HG03159 (cell line): ENCODE data around the gene OPA3.

ENCODE experiments used
- ATAC-seq: cut with Tn5 transposase; IDR thresholded peaks from one replicate; pipeline ENCODE4 v1.9.1; 2021; ENCODE audit warnings: mild to moderate bottlenecking, moderate library complexity; ENCODE audit not compliant: unreplicated experiment

OPA3 gene

DNA sequence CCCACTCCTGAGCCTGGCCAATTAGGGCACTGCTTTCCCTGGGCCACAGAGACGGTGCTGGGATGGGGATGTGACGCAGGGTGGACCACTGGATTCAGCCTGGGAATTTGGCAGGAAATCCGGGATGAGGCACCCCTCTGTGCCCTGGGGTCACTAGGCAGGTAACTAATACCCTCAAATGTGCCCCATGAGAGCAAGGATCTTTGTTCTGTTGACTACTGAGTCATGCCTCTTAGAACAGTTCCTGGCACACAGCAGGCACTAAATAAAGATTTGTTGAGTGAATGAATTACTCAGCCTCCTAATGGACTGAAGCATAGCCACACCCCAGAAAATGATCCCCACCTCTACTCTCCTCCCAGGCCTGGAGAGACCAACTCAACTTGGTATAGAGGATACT lies 15.9 kb downstream of the OPA3 start:
- ATAC-seq, result no peak

DNA sequence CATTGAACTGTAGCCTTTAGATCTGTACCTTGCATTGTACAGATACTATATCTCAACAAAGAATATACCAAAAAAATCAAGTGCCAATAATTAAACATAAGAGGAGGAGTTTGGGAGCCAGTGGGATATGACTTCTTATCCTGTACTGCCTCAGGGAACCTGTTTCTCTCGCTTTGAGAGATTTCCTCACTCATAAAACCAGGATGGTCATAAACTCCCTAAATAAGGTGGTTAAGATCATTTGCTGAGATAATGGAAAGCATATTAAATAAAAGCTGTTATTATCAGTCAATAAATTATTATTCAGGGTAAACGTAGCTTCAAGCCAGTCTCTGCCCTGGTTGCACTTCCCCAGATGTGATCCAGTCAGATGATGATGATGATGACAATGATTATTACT lies 17.0 kb downstream of the OPA3 start:
- no peak for ATAC-seq

DNA sequence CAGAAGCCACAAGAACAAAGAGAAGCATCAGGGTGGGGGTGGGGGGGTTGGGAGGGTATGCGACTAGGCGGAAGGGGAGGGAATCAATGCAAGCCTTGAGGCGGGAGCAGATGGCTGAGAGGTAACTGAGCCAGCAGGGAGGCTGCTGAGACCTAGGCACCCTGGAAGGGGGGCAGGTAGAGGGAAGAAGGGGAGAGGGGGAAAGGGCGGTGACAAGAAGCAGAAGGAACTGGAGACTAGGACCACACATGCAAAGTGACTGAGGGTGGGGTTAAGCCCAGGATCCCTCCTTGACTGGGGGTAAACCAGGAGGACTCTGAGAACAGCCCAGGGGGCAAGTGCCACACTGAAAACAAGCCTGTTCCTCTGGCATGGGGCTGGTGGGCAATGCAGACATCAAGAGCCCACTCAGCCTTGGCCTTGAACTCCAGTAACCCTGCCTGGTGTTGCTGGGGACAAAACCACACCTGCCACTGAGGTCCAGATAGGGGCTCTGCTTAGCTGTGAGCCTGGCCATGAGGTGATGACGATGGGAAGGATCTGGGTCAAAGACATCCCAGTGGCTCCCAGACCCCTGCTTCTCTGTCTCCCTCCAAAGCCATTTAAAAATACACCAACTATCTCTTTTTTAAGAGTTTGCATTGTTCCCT lies 20.3 kb downstream of the OPA3 start:
- no peak for ATAC-seq

DNA sequence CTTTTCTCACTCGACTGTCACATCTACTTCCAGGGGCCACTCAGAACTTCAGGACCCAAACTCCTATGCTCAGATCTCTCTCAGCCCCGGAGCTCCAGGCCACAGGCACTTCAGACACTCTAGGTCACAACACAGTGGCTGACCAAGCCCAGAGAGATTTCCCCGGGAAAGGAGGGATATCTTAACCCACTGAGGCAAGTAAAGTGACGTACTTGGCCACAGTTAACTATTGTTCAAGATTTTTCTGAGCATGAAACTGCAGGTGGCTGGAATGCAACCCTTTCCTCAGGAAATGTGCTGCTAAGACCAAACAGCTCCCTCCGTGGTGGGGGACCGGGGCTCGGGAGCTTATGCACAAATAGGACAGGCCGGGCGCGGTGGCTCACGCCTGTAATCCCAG lies 23.9 kb downstream of the OPA3 start:
- ATAC-seq, result no peak

DNA sequence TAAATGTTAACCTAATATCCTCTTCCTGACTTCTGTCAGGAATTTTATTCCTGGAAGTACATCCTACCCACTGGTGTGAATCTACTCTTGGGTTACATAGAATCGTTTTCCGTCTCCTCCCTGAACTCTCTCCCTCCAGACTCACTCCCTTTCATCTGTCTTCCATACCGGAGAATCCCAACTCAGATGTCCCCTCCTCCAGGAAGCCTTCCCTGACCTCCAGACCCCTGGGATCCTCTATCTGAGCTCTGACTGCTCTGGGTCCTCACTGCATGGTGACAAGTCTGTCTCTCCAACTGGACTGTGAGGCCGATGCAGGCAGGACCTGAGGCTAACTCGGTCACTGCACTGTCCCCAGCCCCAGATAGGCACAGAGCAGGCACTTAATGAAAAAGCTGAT lies 24.6 kb downstream of the OPA3 start:
- ATAC-seq, result no peak

DNA sequence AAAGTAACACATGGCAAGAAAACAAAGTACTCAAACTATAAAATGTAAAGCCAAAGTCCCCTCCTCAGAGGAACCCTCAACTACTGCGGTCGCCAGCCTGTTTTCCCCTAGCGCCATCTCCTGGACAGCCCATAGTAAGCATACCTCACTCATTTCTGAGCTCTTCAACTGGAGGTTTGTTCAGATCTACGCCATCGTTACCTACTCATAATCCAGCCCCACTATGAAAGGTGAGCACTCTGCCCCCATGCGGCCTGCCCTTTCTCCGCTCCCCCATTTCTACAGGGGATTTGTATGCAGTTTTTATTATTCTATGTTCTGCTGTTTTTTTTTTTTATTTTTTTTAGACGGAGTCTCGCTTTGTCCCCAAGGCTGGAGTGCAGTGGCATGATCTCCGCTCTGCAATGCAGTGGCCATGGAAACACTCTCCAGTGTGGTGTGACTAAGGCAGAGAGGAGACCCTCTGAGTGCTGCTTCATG lies 26.2 kb downstream of the OPA3 start:
- peak; percentile 64 for ATAC-seq

DNA sequence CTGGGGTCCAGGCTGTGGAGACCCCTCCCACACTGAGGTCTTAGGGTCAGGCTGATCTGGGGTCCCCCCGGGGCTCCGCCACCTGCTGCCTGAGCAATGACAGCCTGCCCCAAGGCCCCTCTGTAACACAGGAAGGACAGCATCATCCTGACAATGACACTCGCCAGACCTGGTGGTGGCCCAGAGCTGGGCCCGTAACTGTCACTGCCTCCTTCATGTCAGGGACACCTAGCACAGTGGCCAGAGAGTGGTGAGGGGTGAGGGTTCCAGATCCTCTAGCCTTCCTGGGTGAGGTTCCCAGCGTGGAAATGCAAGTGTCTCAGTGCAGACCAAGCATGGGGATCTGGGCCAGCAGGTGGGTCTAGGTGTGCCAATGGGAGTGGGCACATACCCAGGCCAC lies 27.8 kb downstream of the OPA3 start:
- ATAC-seq, result no peak

DNA sequence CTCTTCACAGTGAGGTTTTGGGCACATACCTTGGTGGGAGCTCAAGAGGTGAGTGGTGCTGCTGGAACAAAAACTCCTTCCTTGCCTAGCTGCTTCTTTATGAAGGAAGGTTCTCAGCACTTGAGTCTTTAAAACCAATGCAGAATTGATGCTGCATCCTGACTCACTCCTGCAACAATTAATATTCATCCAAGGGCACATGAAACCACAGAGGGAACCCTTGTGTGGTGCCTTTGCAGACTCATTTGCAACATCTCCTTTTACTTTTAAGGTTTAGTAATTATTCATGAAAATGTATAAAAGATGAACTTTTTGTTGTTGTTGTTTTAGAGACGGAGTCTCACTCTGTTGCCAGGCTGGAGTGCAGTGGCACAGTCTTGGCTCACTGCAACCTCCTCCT lies 30.1 kb downstream of the OPA3 start:
- ATAC-seq, result no peak

DNA sequence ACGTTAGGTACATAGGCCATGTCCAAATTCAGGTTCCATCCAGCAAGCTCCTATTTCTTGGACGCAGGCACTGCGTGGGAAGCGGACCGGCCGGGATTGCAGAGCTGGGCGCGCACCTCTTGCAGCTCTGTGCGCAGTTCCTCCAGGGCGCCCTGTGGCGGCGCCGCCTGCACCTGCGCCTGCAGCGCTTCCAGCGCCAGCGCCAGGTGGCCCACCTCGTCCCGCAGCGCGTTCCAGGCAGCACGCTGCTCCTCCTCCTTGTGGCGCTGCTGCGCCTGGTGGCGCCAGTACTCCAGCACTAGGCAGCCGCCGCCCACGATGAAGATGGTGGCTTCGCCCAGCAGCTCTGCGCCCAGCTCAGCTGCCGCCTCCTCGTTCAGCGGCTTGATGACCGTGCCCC lies 31.1 kb downstream of the OPA3 start:
- no peak for ATAC-seq

DNA sequence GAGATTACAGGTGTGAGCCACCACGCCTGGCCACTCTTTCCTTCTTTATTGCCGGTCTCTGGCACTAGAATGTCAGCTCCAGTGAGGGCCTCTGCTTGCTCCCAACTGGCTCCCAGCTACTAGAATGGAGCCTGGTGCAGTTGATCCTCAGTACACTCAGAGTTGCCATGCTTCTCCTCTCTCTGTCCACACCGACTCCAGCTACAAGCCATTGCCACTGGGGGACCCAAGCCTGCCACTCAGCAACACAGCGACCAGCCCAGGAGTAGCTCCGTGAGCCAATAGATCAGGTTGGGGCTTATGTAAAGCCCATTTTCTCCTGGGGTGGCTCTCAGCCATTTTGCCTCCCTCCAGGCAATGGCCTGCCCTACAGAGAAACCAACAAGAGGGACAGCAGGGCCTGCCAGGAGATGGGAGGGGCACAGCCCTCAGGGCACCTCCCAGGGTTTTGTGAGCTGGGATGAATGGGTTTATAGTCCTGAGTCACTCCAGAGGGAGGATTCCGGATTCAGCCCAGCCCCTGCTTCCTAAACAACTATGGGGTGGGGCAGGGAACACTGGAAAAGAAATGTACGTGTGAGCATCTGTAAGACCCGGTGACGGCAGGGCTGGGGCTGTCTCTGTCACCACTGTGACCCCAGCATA lies 36.5 kb downstream of the OPA3 start:
- no peak for ATAC-seq

DNA sequence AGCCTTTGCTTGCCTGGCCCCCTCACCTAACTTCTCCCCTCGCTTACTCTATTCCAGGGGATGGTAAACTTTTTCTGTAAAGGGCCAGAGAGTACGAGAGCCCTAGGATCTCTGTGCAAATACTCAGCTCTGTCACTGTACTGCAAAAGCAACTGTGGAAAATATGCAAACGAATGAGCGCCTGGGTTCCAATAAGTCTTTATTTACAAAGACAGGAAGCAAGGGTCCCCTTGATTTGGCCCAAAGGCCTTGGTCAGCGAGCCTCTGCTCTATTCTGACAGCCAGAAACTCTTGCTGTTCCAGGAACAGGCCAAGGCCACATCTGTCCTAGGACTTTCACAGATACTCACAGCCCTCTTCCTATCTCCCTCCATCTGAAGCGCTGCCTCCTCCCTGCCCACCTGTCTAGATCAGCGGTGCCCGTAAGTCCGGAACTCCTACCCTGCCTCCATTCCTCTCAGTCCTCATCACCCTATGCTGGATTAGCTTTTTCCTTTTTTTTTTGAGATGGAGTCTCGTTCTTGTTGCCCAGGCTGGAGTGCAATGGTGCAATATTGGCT lies 37.3 kb downstream of the OPA3 start:
- no peak for ATAC-seq

DNA sequence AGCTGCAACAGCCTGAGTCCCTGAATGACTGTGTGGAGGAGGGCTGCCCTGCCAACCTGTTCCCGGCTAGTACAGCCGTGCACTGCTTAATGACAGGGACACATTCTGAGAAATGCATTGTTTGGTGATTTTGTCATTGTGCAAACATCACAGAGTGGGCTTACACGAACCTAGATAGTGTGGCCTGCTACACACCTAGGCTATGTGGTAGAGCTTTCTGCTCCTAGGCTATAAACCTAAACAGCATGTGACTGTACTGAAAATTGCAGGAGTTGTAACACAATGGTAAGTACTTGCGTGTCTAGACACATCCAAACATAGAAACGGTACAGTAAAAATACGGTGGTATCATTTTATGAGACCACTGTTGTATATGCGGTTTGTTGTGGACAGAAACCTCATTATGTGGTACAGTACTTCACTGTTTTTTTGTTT lies 42.4 kb downstream of the OPA3 start:
- ATAC-seq, result no peak

DNA sequence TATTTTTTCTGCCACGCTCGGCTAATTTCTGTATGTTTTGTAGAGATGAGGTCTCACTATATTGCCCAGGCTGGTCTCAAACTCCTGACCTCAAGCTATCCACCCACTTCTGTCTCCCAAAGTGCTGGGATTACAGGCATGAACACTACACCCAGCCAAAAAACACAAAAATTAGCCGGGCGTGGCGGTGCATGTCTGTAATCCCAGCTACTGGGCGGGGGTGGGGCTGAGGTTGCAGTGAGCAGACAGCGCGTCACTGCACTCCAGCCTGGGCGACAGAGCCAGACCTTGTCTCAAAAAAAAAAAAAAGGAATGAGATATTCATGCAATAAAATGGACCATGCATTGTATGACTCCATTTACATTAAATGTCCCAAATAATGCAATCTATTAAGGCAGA lies 45.1 kb downstream of the OPA3 start:
- no peak for ATAC-seq

DNA sequence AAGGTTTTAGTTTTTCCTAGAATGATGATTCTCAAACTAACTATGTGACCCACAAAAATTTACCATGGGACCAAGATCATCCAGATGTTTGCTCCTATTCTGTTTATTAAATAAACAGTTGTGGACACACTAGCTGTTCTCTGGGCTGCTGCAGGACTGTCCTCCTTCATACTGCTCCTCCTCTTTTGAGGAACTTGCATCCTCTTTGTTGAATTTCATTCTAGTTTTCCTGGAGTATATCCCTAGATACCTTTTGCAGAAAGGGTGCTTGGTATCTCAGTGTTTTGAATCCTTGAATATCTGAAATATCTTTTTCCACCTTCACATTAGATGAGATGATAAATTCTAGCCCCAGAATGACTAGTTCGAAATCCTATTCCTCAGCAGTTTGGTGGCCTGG lies 53.3 kb downstream of the OPA3 start:
- no peak for ATAC-seq

DNA sequence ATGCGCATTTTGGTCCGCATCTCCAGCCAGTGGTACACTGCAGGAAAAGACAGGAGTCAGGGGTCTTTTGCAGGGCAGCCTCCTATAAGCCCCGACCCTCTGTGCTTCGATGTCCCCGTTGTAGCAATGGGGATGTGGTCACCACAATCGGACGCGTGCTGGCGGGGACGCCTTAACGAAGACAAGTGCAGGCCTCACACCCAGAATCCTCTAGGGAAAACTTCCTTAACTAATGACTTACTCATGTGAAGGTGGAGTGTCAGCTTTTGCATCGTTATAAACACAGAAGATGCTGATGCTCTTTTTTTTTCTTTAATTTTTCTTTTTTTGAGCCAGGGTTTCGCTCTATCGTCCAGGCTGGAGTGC lies 55.2 kb downstream of the OPA3 start:
- ATAC-seq, result no peak

DNA sequence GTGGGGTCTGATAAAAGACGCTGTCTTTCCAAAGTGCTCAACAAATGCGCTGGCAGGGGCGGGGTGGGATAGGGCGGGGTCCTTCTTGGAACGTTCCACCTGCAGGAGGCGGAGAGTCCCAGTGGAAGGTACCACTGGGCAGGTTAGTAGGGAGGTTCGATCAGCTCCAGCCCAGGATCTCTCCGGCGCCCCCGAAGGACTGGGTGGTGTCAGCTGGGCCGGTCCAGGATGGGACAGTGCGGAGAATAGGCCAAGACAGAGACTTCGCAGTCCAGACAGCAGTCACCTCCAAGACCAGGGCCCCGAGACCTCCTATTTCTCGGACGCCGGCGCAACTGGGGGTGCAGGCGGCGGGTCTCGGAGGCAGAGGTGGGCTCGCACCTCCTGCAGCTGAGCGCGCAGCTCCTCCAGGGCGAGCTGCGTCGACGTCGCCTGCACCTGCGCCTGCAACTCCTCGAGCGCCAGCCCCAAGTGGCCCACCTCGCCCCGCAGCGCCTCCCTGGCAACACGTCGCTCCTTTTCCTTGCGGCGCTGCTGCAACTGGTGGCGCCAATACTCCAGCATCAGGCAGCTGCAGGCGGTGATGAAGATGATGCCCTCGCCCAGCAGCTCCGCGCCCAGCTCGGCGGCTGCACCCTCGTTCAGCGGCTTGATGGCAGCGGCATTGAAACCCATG lies 55.7 kb downstream of the OPA3 start:
- no peak for ATAC-seq

DNA sequence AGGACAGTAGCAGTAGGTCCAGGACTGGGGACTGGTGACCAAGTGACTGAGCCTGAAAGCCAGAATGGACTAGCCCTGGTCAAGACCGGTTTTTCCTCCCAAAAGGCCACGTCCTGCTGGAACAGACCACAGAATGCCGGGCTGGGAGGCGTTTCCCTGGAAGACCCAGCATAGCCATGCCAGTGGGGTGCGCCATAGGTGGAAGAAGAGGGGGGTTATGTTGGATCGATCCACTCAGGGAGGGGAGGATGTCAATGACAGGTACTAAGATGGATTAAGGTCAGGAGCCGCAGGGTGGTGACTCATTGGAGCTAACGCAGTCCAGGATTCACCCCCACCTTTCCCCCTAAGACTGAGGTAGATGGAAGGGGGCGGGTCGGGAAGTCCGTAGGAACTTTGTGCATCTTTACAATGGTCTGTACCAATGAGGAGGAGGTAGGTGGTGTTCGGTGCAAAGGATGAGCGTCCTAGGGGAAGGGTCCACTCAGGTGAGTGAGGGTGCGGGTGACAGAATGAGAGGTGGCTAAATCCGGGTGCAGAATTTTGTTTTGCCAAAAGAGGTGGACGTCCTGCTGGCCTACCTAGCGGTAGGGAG lies 56.4 kb downstream of the OPA3 start:
- no peak for ATAC-seq

DNA sequence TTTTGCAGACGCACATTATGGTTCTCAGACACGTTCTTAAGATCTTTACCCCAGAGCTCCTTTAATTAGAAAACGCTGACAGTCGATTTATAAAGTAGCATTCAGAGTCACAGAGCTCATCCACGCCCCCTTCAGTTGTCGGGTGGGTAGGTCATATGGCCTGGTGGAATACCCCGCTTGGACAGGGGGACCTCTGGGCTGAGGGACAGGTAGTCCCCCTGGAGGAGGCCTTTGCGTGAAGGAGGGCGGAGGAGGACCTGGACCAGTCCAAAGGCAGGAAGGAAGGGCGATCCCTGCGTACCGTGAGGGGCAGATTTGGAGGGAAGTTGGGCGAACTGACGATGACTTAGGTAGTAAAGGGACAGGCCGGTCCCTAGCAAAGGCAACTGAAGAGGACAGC lies 56.9 kb downstream of the OPA3 start:
- ATAC-seq, result no peak

DNA sequence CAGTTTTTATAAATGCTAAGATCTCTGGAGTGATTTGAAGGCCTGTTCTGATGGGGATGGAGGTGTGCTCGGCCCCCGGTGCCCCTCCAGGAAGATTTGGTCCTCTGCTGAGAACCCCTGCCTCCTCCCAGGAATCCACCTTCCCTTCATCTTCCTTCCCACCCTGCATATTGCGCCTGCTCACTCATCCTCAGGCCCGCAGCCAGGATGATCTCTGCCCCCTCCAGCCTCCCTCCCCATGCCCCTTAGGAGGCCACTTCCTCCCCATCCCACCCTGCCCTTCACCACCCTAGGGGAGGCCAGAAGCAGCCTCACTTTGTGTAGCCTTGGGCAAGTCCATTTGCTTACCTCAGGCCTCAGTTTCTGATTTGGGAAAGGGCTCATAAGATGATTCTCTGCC lies 57.6 kb downstream of the OPA3 start:
- ATAC-seq, result no peak

DNA sequence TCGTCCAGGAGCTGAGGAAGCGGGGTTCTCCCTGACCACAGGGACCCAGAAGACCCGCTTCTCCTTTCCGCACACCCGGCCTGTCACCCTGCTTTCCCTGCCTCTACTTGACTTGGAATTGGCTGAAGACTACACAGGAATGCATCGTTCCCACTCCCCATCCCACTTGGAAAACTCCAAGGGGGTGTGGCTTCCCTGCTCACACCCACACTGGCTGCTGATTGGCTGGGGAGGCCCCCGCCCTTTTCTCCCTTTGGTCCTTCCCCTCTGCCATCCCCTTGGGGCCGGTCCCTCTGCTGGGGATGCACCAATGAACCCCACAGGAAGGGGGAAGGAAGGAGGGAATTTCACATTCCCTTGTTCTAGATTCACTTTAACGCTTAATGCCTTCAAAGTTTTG lies 58.5 kb downstream of the OPA3 start:
- ATAC-seq, result no peak

DNA sequence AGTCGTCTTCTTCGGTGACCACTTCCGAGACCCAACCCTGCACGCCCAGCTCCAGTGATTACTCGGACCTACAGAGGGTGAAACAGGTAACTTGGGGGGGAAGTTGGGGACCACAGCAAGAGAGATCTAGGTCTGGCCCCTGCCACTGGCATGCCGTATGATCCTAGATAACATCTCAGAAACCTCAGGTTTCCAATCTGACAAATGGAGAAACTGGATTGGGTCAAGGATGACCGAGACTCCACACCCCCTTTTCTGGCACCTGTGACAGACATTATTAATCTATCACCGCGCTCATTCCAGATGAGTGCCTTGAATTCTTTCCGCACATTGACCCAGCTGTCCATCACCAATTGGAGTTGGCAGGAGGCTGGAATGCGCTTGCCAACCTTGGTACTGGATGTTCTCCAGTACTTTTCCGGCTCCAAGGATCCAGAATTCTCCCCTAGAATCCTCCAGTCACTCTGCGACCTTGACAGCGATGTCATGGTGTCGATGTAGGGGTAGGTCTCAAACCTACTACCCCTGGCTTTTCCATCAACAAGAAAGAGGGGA lies 60.0 kb downstream of the OPA3 start:
- no peak for ATAC-seq
